H9 (cell line): Measurements from ENCODE around the gene SELENOM. TPM values are rescaled to one million over a fixed set of nuclear protein-coding genes. Genes with fewer than 3 reads are reported as not detected.

Experiments
- DNase-seq: peaks from one replicate; pipeline ENCODE4 v3.0.0-alpha.2; 2017
- H2AFZ ChIP-seq: one replicate; pipeline ENCODE4 v1.6.1; 2013; ENCODE audit warnings: mild to moderate bottlenecking, low read length, control low read depth, moderate library complexity
- H2AK5ac ChIP-seq: 2 replicates; pipeline ENCODE4 v1.6.1; 2013; ENCODE audit warnings: low read length, control low read depth, mixed read lengths; ENCODE audit not compliant: insufficient read length
- H2BK120ac ChIP-seq: one replicate; pipeline ENCODE4 v1.6.1; 2013; ENCODE audit warnings: low read depth, mild to moderate bottlenecking, low read length, control low read depth, inconsistent platforms; ENCODE audit not compliant: poor library complexity, severe bottlenecking
- H2BK12ac ChIP-seq: 2 replicates; pipeline ENCODE4 v1.6.1; 2013; ENCODE audit warnings: low read length, control low read depth, mixed read lengths, low read depth; ENCODE audit not compliant: insufficient read length
- H2BK15ac ChIP-seq: 2 replicates; pipeline ENCODE4 v1.6.1; 2013; ENCODE audit warnings: low read depth, low read length, control low read depth
- H2BK20ac ChIP-seq: one replicate; pipeline ENCODE4 v1.6.1; 2013; ENCODE audit warnings: low read depth, mild to moderate bottlenecking, low read length, control low read depth, inconsistent platforms; ENCODE audit not compliant: poor library complexity, severe bottlenecking
- H2BK5ac ChIP-seq: 2 replicates; pipeline ENCODE4 v1.6.1; 2013; ENCODE audit warnings: low read length, control low read depth, mixed read lengths; ENCODE audit not compliant: insufficient read length
- H3K14ac ChIP-seq: 2 replicates; pipeline ENCODE4 v1.6.1; 2013; ENCODE audit warnings: low read length, control low read depth; ENCODE audit not compliant: insufficient read depth
- H3K18ac ChIP-seq: 2 replicates; pipeline ENCODE4 v1.6.1; 2013; ENCODE audit warnings: low read depth, mild to moderate bottlenecking, mixed read lengths, low read length, control low read depth; ENCODE audit not compliant: insufficient read length
- H3K23ac ChIP-seq: 2 replicates; pipeline ENCODE4 v1.6.1; 2013; ENCODE audit warnings: low read length, control low read depth, mixed read lengths, low read depth; ENCODE audit not compliant: insufficient read length
- H3K23me2 ChIP-seq: 2 replicates; pipeline ENCODE4 v1.6.1; 2013; ENCODE audit warnings: low read depth, mild to moderate bottlenecking, mixed read lengths, low read length, control low read depth; ENCODE audit not compliant: insufficient read length, poor library complexity, severe bottlenecking
- H3K27ac ChIP-seq: 2 replicates; pipeline ENCODE4 v1.5.1; 2013; ENCODE audit warnings: low read length, control low read depth, mixed read lengths, low read depth; ENCODE audit not compliant: insufficient read length
- H3K27me3 ChIP-seq: 2 replicates; pipeline ENCODE4 v1.6.1; 2013; ENCODE audit warnings: low read length, control low read depth, inconsistent platforms; ENCODE audit not compliant: insufficient read depth
- H3K4ac ChIP-seq: 2 replicates; pipeline ENCODE4 v1.6.1; 2013; ENCODE audit warnings: low read depth, mild to moderate bottlenecking, control low read depth, inconsistent platforms, low read length, moderate library complexity
- H3K4me1 ChIP-seq: 2 replicates; pipeline ENCODE4 v1.6.1; 2013; ENCODE audit warnings: low read length, control low read depth, inconsistent platforms; ENCODE audit not compliant: insufficient read depth
- H3K4me2 ChIP-seq: 2 replicates; pipeline ENCODE4 v1.6.1; 2013; ENCODE audit warnings: low read length, control low read depth, mixed read lengths; ENCODE audit not compliant: insufficient read length, insufficient read depth
- H3K56ac ChIP-seq: 2 replicates; pipeline ENCODE4 v1.6.1; 2013; ENCODE audit warnings: low read depth, mild to moderate bottlenecking, mixed read lengths, low read length, control low read depth; ENCODE audit not compliant: insufficient read length
- H3K79me1 ChIP-seq: 2 replicates; pipeline ENCODE4 v1.6.1; 2013; ENCODE audit warnings: low read depth, mild to moderate bottlenecking, moderate library complexity, low read length, control low read depth, inconsistent platforms; ENCODE audit not compliant: insufficient read depth, poor library complexity, severe bottlenecking
- H3K79me2 ChIP-seq: 2 replicates; pipeline ENCODE4 v1.6.1; 2013; ENCODE audit warnings: low read length, control low read depth, inconsistent platforms; ENCODE audit not compliant: insufficient read depth
- H3K9ac ChIP-seq: 2 replicates; pipeline ENCODE4 v1.6.1; 2013; ENCODE audit warnings: low read length, control low read depth, mixed read lengths; ENCODE audit not compliant: insufficient read length; ENCODE audit errors: extremely low read depth
- H3K9me3 ChIP-seq: one replicate; pipeline ENCODE4 v1.6.1; 2013; ENCODE audit warnings: low read depth, low read length, inconsistent platforms; ENCODE audit not compliant: control insufficient read depth
- H3T11ph ChIP-seq: one replicate; pipeline ENCODE4 v1.6.1; 2013; ENCODE audit warnings: mild to moderate bottlenecking, low read length, control low read depth, inconsistent platforms
- H4K20me1 ChIP-seq: one replicate; pipeline ENCODE4 v1.6.1; 2013; ENCODE audit not compliant: control insufficient read depth, insufficient read length, insufficient read depth
- H4K5ac ChIP-seq: 2 replicates; pipeline ENCODE4 v1.6.1; 2013; ENCODE audit warnings: low read depth, mild to moderate bottlenecking, mixed read lengths, low read length, control low read depth; ENCODE audit not compliant: insufficient read length
- H4K8ac ChIP-seq: replicated peaks from 2 replicates; pipeline ENCODE4 v1.6.1; 2013; ENCODE audit warnings: low read length, control low read depth, mixed read lengths, low read depth; ENCODE audit not compliant: insufficient read length
- H4K91ac ChIP-seq: 2 replicates; pipeline ENCODE4 v1.6.1; 2013; ENCODE audit warnings: low read depth, mild to moderate bottlenecking, moderate library complexity, mixed read lengths, low read length, control low read depth; ENCODE audit not compliant: insufficient read length
- H3K27ac Mint-ChIP-seq, 3 experiments: 2 replicates in 2 of 3; 3 replicates in 1 of 3; pipeline ENCODE4 v1.8.0; 2020 to 2021; ENCODE audit warnings: mixed read lengths in 3 of 3, mild to moderate bottlenecking in 1 of 3, moderate library complexity in 1 of 3
- H3K27me3 Mint-ChIP-seq: 2 replicates; pipeline ENCODE4 v1.8.0; 2021; ENCODE audit warnings: low read depth, mild to moderate bottlenecking, moderate library complexity, mixed read lengths
- H3K36me3 Mint-ChIP-seq, 3 experiments: 2 replicates in 2 of 3; 3 replicates in 1 of 3; pipeline ENCODE4 v1.8.0; 2020 to 2021; ENCODE audit warnings: low read depth in 3 of 3, mixed read lengths in 3 of 3; ENCODE audit not compliant: insufficient read depth in 1 of 3
- H3K4me1 Mint-ChIP-seq, 2 experiments: 2 replicates each; pipeline ENCODE4 v1.8.0; 2020; ENCODE audit warnings: mixed read lengths in 2 of 2
- H3K4me3 Mint-ChIP-seq, 2 experiments: 2 replicates in 1 of 2; 3 replicates in 1 of 2; pipeline ENCODE4 v1.8.0; 2020 to 2021; ENCODE audit warnings: mild to moderate bottlenecking in 2 of 2, mixed read lengths in 2 of 2, moderate library complexity in 1 of 2
- H3K9me3 Mint-ChIP-seq, 2 experiments: 2 replicates in 1 of 2; 3 replicates in 1 of 2; pipeline ENCODE4 v1.8.0; 2020; ENCODE audit warnings: mild to moderate bottlenecking in 2 of 2, mixed read lengths in 2 of 2, moderate library complexity in 1 of 2
- CTCF ChIP-seq: fragments of 200-600 bp; sonication (generic); conservative IDR thresholded peaks from 3 replicates; pipeline ENCODE4 v1.8.0; 2021; ENCODE audit warnings: antibody characterized with exemption, mild to moderate bottlenecking
- WGBS: extraction: QIAGEN DNeasy Blood & Tissue Kit; methylation state at CpG from one replicate; pipeline ENCODE4 v1.1.7; 2013; ENCODE audit warnings: missing lambda C conversion rate, low lambda C conversion rate, mixed read lengths; ENCODE audit not compliant: insufficient read length; ENCODE audit errors: extremely low coverage; 5-methylcytosine and 5-hydroxymethylcytosine counted together
- total RNA-seq: library from RNA; stranded (reverse); gene quantifications from 2 replicates; pipeline ENCODE4 v1.2.1, GENCODE V29; 2021

Gene SELENOM
- total RNA-seq, 1 experiment from 2014 or later = 18.6 TPM

DNA sequence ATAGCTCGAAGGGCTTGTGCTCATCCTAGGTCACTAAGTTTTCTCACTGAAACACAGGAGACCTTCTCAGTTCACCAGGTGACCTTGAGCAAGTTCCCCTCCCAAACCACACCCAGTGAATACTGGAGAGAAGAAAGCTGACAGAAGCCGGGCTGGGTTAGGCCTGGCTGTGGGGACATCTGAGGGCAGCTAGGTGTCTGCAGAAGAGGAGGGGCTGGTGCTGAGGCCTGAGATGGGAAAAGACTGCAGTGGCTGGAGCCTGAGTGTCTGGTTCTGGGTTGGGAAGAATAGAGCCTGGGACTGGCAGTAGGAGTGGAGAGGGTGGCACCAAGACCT is 14.8 kb upstream of the SELENOM start:
- TF ChIP-seq CTCF = no peak
- Histone ChIP-seq H3K14ac (no peak overlapping the region), H2BK20ac (no peak overlapping the region), H2BK5ac (no peak overlapping the region), H2BK120ac (no peak overlapping the region), H3K79me2 (no peaks in the 10 kb centered on the region), H4K20me1 (no peaks in the 10 kb centered on the region), H3K79me1 (no peaks in the 10 kb centered on the region), H3K18ac (no peak overlapping the region), H3K23ac (no peak overlapping the region), H3K4me1 (peaks cover 5% of the 10 kb centered on the region), H4K91ac (no peak overlapping the region), H3K27me3 (no peaks in the 10 kb centered on the region), H4K5ac (no peak overlapping the region), H3K27ac (no peak overlapping the region), H2AK5ac (no peak overlapping the region), H3K23me2 (no peaks in the 10 kb centered on the region), H4K8ac (no peak overlapping the region), H2BK15ac (no peak overlapping the region), H3K4me2 (no peak overlapping the region), H3K4ac (no peak overlapping the region), H2BK12ac (no peak overlapping the region), H3T11ph (no peak overlapping the region), H2AFZ (no peak overlapping the region), H3K9ac (no peak overlapping the region), H3K9me3 (no peaks in the 10 kb centered on the region), H3K56ac (no peak overlapping the region)
- peaks cover 12% of the 10 kb centered on the region for H3K27me3 Mint-ChIP-seq
- H3K36me3 Mint-ChIP-seq = no peaks in the 10 kb centered on the region
- no CpG with 5 or more reads among the region's 2 CpGs for WGBS
- DNase-seq = no peak
- peak overlapping the region in 1 of 3 experiments; percentile 26; a peak in 2 of 7 replicates for H3K27ac Mint-ChIP-seq
- H3K4me3 Mint-ChIP-seq = peak overlapping the region in 1 of 2 experiments; percentile 28; a peak in 2 of 5 replicates
- H3K4me1 Mint-ChIP-seq = peaks cover 22 to 35% of the 10 kb centered on the region in 2 experiments
- H3K9me3 Mint-ChIP-seq = no peaks in the 10 kb centered on the region
